ENCODE results near the gene ZRANB3. TPM values are rescaled to one million over a fixed set of nuclear protein-coding genes. Genes with fewer than 3 reads are reported as not detected.

Gene ZRANB3
- total and polyA plus RNA-seq, 2 of the 13 experiments (the other 11 are each of a cell fraction or from before 2014, with no cell fraction given) = 5.8 to 25.2 TPM

GRCh38 chr2:135245071-135245470 is 285.9 kb downstream of the ZRANB3 start:
- in situ Hi-C loops (cut with HindIII; ENCODE audit: extremely low pct_ligation_motif_present, low pct_unique_long_range_greater_than_20kb) (no loop called here), intact Hi-C loops (cut with micrococcal nuclease; ENCODE audit: unreplicated experiment) (no loop called here)
- peak; percentile 39 for FAIRE-seq
- H3K4me1 ChIP-seq (ENCODE audit: insufficient read depth, low read length) = no peaks in the 10 kb centered on the region
- H3K27ac ChIP-seq (ENCODE audit: extremely low read length, insufficient read depth, low read length) = no peak overlapping the region
- H3K4me3 ChIP-seq (replicated peaks in 1 of 3; ENCODE audit: insufficient read depth in 1 of 3, low read depth in 2 of 3, low read length in 3 of 3) = no peak overlapping the region
- peak; percentile 16 for DNase-seq (ENCODE audit: low spot score)
- H3K4me2 ChIP-seq (ENCODE audit: low read depth, low read length) = no peak overlapping the region
- ATAC-seq = no peak
- H3K9ac ChIP-seq (ENCODE audit: insufficient read depth, low read depth, low read length) = no peak overlapping the region
- H3K27me3 ChIP-seq (ENCODE audit: control insufficient read depth in 1 of 2, insufficient read depth in 2 of 2, low read length in 2 of 2) = no peaks in the 10 kb centered on the region
- H4K20me1 ChIP-seq (ENCODE audit: insufficient read depth, low read length) = no peaks in the 10 kb centered on the region
- ChIA-PET POLR2A (no interaction called here), CTCF (ENCODE audit: low intra/inter-chr PET ratio, low total read pairs) (no interaction called here)
- no peaks in the 10 kb centered on the region for H3K9me3 ChIP-seq (ENCODE audit: low read length)
- no TSS peak for BruUV-seq (replicated peaks)
- H2AFZ ChIP-seq (ENCODE audit: low read length) = no peak overlapping the region
- no peaks in the 10 kb centered on the region; a peak in 2 of 5 replicates for H3K36me3 ChIP-seq (replicated peaks in 1 of 2; ENCODE audit: control insufficient read depth in 1 of 2, insufficient read depth in 2 of 2, low read length in 2 of 2)
- no peaks in the 10 kb centered on the region for H3K79me2 ChIP-seq (ENCODE audit: insufficient read depth, low read length)
- TF ChIP-seq TFAP4 (IDR thresholded peaks at IDR 0.05; ENCODE audit: borderline replicate concordance, low read depth) (no peak), HMG20A (CRISPR knock-in tag; IDR thresholded peaks at IDR 0.05; ENCODE audit: borderline replicate concordance) (no peak), ZNF646 (CRISPR knock-in tag; IDR thresholded peaks at IDR 0.05) (no peak), ZNF274 (CRISPR knock-in tag; IDR thresholded peaks at IDR 0.05) (no peak), REST (IDR thresholded peaks at IDR 0.05; ENCODE audit: borderline replicate concordance in 1 of 2, low read depth in 1 of 2, low read length in 2 of 2) (no peak), SRY (CRISPR knock-in tag; IDR thresholded peaks at IDR 0.05) (no peak), MAFF (IDR thresholded peaks at IDR 0.05; ENCODE audit: low read depth, low read length) (no peak), ARHGAP35 (CRISPR knock-in tag; IDR thresholded peaks at IDR 0.05; ENCODE audit: borderline replicate concordance) (no peak), TEAD3 (CRISPR knock-in tag; optimal IDR thresholded peaks at IDR 0.05; ENCODE audit: borderline replicate concordance) (no peak), SNAPC2 (CRISPR knock-in tag; IDR thresholded peaks at IDR 0.05) (no peak), HDAC2 (CRISPR knock-in tag; IDR thresholded peaks at IDR 0.05) (no peak), PTBP1 (IDR thresholded peaks at IDR 0.05; ENCODE audit: low read depth, low read length, poor library complexity, severe bottlenecking) (no peak), CREBL2 (CRISPR knock-in tag; IDR thresholded peaks at IDR 0.05; ENCODE audit: borderline replicate concordance) (no peak), ZNF331 (CRISPR knock-in tag; IDR thresholded peaks at IDR 0.05) (no peak), SMARCC2 (IDR thresholded peaks at IDR 0.05) (no peak), KAT2B (IDR thresholded peaks at IDR 0.05; ENCODE audit: borderline replicate concordance, low read depth, low read length) (no peak)

Measured in HepG2 (cell line).